Measurements from ENCODE around the gene PRLR.

GRCh38 chr5:35197351-35197750, 32.9 kb downstream of the PRLR start:
- TF ChIP-seq CTCF (IDR thresholded peaks at IDR 0.05): no peak
- no peak for TF ChIP-seq ZFX (IDR thresholded peaks at IDR 0.05; ENCODE audit: borderline replicate concordance)

All from 22Rv1 (cell line).